ENCODE results near the gene DHRS7. TPM values are rescaled to one million over a fixed set of nuclear protein-coding genes. Genes with fewer than 3 reads are reported as not detected.

DHRS7 gene
- total RNA-seq, 1 donor from 2014 or later: 76.5 TPM

- no peak for DNase-seq (ENCODE audit: low spot score, unreplicated experiment)
- peaks cover 3% of the 10 kb centered on the region for H3K27me3 Mint-ChIP-seq
- H3K4me3 Mint-ChIP-seq (ENCODE audit: low read depth): peak overlapping the region; percentile 71
- peak overlapping the region; percentile 82 for H3K27ac Mint-ChIP-seq
- TF ChIP-seq CTCF (IDR thresholded peaks at IDR 0.05; ENCODE audit: unreplicated experiment): no peak
- peaks cover 4% of the 10 kb centered on the region for H3K9me3 Mint-ChIP-seq (ENCODE audit: low read depth)
- no peaks in the 10 kb centered on the region for H3K36me3 Mint-ChIP-seq (ENCODE audit: insufficient read depth)
- peaks cover 15% of the 10 kb centered on the region for H3K4me1 Mint-ChIP-seq (ENCODE audit: low read depth)
Observed at GRCh38 chr14:60166142-60166541, 944 bp upstream of the DHRS7 start.

- H3K4me3 Mint-ChIP-seq (ENCODE audit: low read depth): peak overlapping the region; percentile 71
- H3K36me3 Mint-ChIP-seq (ENCODE audit: insufficient read depth): peaks cover 1% of the 10 kb centered on the region
- no peak for TF ChIP-seq CTCF (IDR thresholded peaks at IDR 0.05; ENCODE audit: unreplicated experiment)
- H3K4me1 Mint-ChIP-seq (ENCODE audit: low read depth): peaks cover 11% of the 10 kb centered on the region
- H3K27ac Mint-ChIP-seq: peak overlapping the region; percentile 82
- H3K9me3 Mint-ChIP-seq (ENCODE audit: low read depth): no peaks in the 10 kb centered on the region
- no peak for DNase-seq (ENCODE audit: low spot score, unreplicated experiment)
- peaks cover 3% of the 10 kb centered on the region for H3K27me3 Mint-ChIP-seq
Observed at GRCh38 chr14:60165547-60165876, 314 bp upstream of the DHRS7 start.

- Mint-ChIP-seq H3K9me3 (ENCODE audit: low read depth) (no peaks in the 10 kb centered on the region), H3K4me3 (ENCODE audit: low read depth) (peak overlapping the region; percentile 90), H3K36me3 (ENCODE audit: insufficient read depth) (peaks cover 1% of the 10 kb centered on the region), H3K27me3 (peaks cover 3% of the 10 kb centered on the region), H3K27ac (peak overlapping the region; percentile 98), H3K4me1 (ENCODE audit: low read depth) (peaks cover 11% of the 10 kb centered on the region)
- TF ChIP-seq CTCF (IDR thresholded peaks at IDR 0.05; ENCODE audit: unreplicated experiment): no peak
- no peak for DNase-seq (ENCODE audit: low spot score, unreplicated experiment)
Observed at GRCh38 chr14:60164404-60164711, 840 bp downstream of the DHRS7 start.

- H3K4me3 Mint-ChIP-seq (ENCODE audit: low read depth): peak overlapping the region; percentile 90
- TF ChIP-seq CTCF (IDR thresholded peaks at IDR 0.05; ENCODE audit: unreplicated experiment): no peak
- H3K27ac Mint-ChIP-seq: peak overlapping the region; percentile 98
- H3K36me3 Mint-ChIP-seq (ENCODE audit: insufficient read depth): peaks cover 1% of the 10 kb centered on the region
- peaks cover 13% of the 10 kb centered on the region for H3K4me1 Mint-ChIP-seq (ENCODE audit: low read depth)
- no peak for DNase-seq (ENCODE audit: low spot score, unreplicated experiment)
- peaks cover 3% of the 10 kb centered on the region for H3K27me3 Mint-ChIP-seq
- no peaks in the 10 kb centered on the region for H3K9me3 Mint-ChIP-seq (ENCODE audit: low read depth)
Observed at GRCh38 chr14:60163693-60164092, 1.5 kb downstream of the DHRS7 start.

- Mint-ChIP-seq H3K4me1 (ENCODE audit: low read depth) (peaks cover 28% of the 10 kb centered on the region), H3K4me3 (ENCODE audit: low read depth) (peak overlapping the region; percentile 1), H3K27me3 (no peaks in the 10 kb centered on the region), H3K9me3 (ENCODE audit: low read depth) (no peaks in the 10 kb centered on the region), H3K36me3 (ENCODE audit: insufficient read depth) (peaks cover 2% of the 10 kb centered on the region), H3K27ac (peak overlapping the region; percentile 79)
- TF ChIP-seq CTCF (IDR thresholded peaks at IDR 0.05; ENCODE audit: unreplicated experiment): no peak
- DNase-seq (ENCODE audit: low spot score, unreplicated experiment): no peak
Observed at GRCh38 chr14:60161196-60162107, 3.7 kb downstream of the DHRS7 start.
